H9 (cell line): Measurements from ENCODE around the gene GRB2. TPM values are rescaled to one million over a fixed set of nuclear protein-coding genes. Genes with fewer than 3 reads are reported as not detected.

Experiments used
- DNase-seq: peaks from one replicate; pipeline ENCODE4 v3.0.0-alpha.2; 2017
- H2AFZ ChIP-seq: one replicate; pipeline ENCODE4 v1.6.1; 2013; ENCODE audit warnings: mild to moderate bottlenecking, low read length, control low read depth, moderate library complexity
- H2AK5ac ChIP-seq: 2 replicates; pipeline ENCODE4 v1.6.1; 2013; ENCODE audit warnings: low read length, control low read depth, mixed read lengths; ENCODE audit not compliant: insufficient read length
- H2BK120ac ChIP-seq: one replicate; pipeline ENCODE4 v1.6.1; 2013; ENCODE audit warnings: low read depth, mild to moderate bottlenecking, low read length, control low read depth, inconsistent platforms; ENCODE audit not compliant: poor library complexity, severe bottlenecking
- H2BK12ac ChIP-seq: 2 replicates; pipeline ENCODE4 v1.6.1; 2013; ENCODE audit warnings: low read length, control low read depth, mixed read lengths, low read depth; ENCODE audit not compliant: insufficient read length
- H2BK15ac ChIP-seq: 2 replicates; pipeline ENCODE4 v1.6.1; 2013; ENCODE audit warnings: low read depth, low read length, control low read depth
- H2BK20ac ChIP-seq: one replicate; pipeline ENCODE4 v1.6.1; 2013; ENCODE audit warnings: low read depth, mild to moderate bottlenecking, low read length, control low read depth, inconsistent platforms; ENCODE audit not compliant: poor library complexity, severe bottlenecking
- H2BK5ac ChIP-seq: 2 replicates; pipeline ENCODE4 v1.6.1; 2013; ENCODE audit warnings: low read length, control low read depth, mixed read lengths; ENCODE audit not compliant: insufficient read length
- H3K14ac ChIP-seq: 2 replicates; pipeline ENCODE4 v1.6.1; 2013; ENCODE audit warnings: low read length, control low read depth; ENCODE audit not compliant: insufficient read depth
- H3K18ac ChIP-seq: 2 replicates; pipeline ENCODE4 v1.6.1; 2013; ENCODE audit warnings: low read depth, mild to moderate bottlenecking, mixed read lengths, low read length, control low read depth; ENCODE audit not compliant: insufficient read length
- H3K23ac ChIP-seq: 2 replicates; pipeline ENCODE4 v1.6.1; 2013; ENCODE audit warnings: low read length, control low read depth, mixed read lengths, low read depth; ENCODE audit not compliant: insufficient read length
- H3K23me2 ChIP-seq: 2 replicates; pipeline ENCODE4 v1.6.1; 2013; ENCODE audit warnings: low read depth, mild to moderate bottlenecking, mixed read lengths, low read length, control low read depth; ENCODE audit not compliant: insufficient read length, poor library complexity, severe bottlenecking
- H3K27ac ChIP-seq: 2 replicates; pipeline ENCODE4 v1.5.1; 2013; ENCODE audit warnings: low read length, control low read depth, mixed read lengths, low read depth; ENCODE audit not compliant: insufficient read length
- H3K27me3 ChIP-seq: 2 replicates; pipeline ENCODE4 v1.6.1; 2013; ENCODE audit warnings: low read length, control low read depth, inconsistent platforms; ENCODE audit not compliant: insufficient read depth
- H3K4ac ChIP-seq: 2 replicates; pipeline ENCODE4 v1.6.1; 2013; ENCODE audit warnings: low read depth, mild to moderate bottlenecking, control low read depth, inconsistent platforms, low read length, moderate library complexity
- H3K4me1 ChIP-seq: 2 replicates; pipeline ENCODE4 v1.6.1; 2013; ENCODE audit warnings: low read length, control low read depth, inconsistent platforms; ENCODE audit not compliant: insufficient read depth
- H3K4me2 ChIP-seq: 2 replicates; pipeline ENCODE4 v1.6.1; 2013; ENCODE audit warnings: low read length, control low read depth, mixed read lengths; ENCODE audit not compliant: insufficient read length, insufficient read depth
- H3K56ac ChIP-seq: 2 replicates; pipeline ENCODE4 v1.6.1; 2013; ENCODE audit warnings: low read depth, mild to moderate bottlenecking, mixed read lengths, low read length, control low read depth; ENCODE audit not compliant: insufficient read length
- H3K79me1 ChIP-seq: 2 replicates; pipeline ENCODE4 v1.6.1; 2013; ENCODE audit warnings: low read depth, mild to moderate bottlenecking, moderate library complexity, low read length, control low read depth, inconsistent platforms; ENCODE audit not compliant: insufficient read depth, poor library complexity, severe bottlenecking
- H3K79me2 ChIP-seq: 2 replicates; pipeline ENCODE4 v1.6.1; 2013; ENCODE audit warnings: low read length, control low read depth, inconsistent platforms; ENCODE audit not compliant: insufficient read depth
- H3K9ac ChIP-seq: 2 replicates; pipeline ENCODE4 v1.6.1; 2013; ENCODE audit warnings: low read length, control low read depth, mixed read lengths; ENCODE audit not compliant: insufficient read length; ENCODE audit errors: extremely low read depth
- H3K9me3 ChIP-seq: one replicate; pipeline ENCODE4 v1.6.1; 2013; ENCODE audit warnings: low read depth, low read length, inconsistent platforms; ENCODE audit not compliant: control insufficient read depth
- H3T11ph ChIP-seq: one replicate; pipeline ENCODE4 v1.6.1; 2013; ENCODE audit warnings: mild to moderate bottlenecking, low read length, control low read depth, inconsistent platforms
- H4K20me1 ChIP-seq: one replicate; pipeline ENCODE4 v1.6.1; 2013; ENCODE audit not compliant: control insufficient read depth, insufficient read length, insufficient read depth
- H4K5ac ChIP-seq: 2 replicates; pipeline ENCODE4 v1.6.1; 2013; ENCODE audit warnings: low read depth, mild to moderate bottlenecking, mixed read lengths, low read length, control low read depth; ENCODE audit not compliant: insufficient read length
- H4K8ac ChIP-seq: replicated peaks from 2 replicates; pipeline ENCODE4 v1.6.1; 2013; ENCODE audit warnings: low read length, control low read depth, mixed read lengths, low read depth; ENCODE audit not compliant: insufficient read length
- H4K91ac ChIP-seq: 2 replicates; pipeline ENCODE4 v1.6.1; 2013; ENCODE audit warnings: low read depth, mild to moderate bottlenecking, moderate library complexity, mixed read lengths, low read length, control low read depth; ENCODE audit not compliant: insufficient read length
- H3K27ac Mint-ChIP-seq, 3 experiments: 2 replicates in 2 of 3; 3 replicates in 1 of 3; pipeline ENCODE4 v1.8.0; 2020 to 2021; ENCODE audit warnings: mixed read lengths in 3 of 3, mild to moderate bottlenecking in 1 of 3, moderate library complexity in 1 of 3
- H3K27me3 Mint-ChIP-seq: 2 replicates; pipeline ENCODE4 v1.8.0; 2021; ENCODE audit warnings: low read depth, mild to moderate bottlenecking, moderate library complexity, mixed read lengths
- H3K36me3 Mint-ChIP-seq, 3 experiments: 2 replicates in 2 of 3; 3 replicates in 1 of 3; pipeline ENCODE4 v1.8.0; 2020 to 2021; ENCODE audit warnings: low read depth in 3 of 3, mixed read lengths in 3 of 3; ENCODE audit not compliant: insufficient read depth in 1 of 3
- H3K4me1 Mint-ChIP-seq, 2 experiments: 2 replicates each; pipeline ENCODE4 v1.8.0; 2020; ENCODE audit warnings: mixed read lengths in 2 of 2
- H3K4me3 Mint-ChIP-seq, 2 experiments: 2 replicates in 1 of 2; 3 replicates in 1 of 2; pipeline ENCODE4 v1.8.0; 2020 to 2021; ENCODE audit warnings: mild to moderate bottlenecking in 2 of 2, mixed read lengths in 2 of 2, moderate library complexity in 1 of 2
- H3K9me3 Mint-ChIP-seq, 2 experiments: 2 replicates in 1 of 2; 3 replicates in 1 of 2; pipeline ENCODE4 v1.8.0; 2020; ENCODE audit warnings: mild to moderate bottlenecking in 2 of 2, mixed read lengths in 2 of 2, moderate library complexity in 1 of 2
- CTCF ChIP-seq: fragments of 200-600 bp; sonication (generic); conservative IDR thresholded peaks from 3 replicates; pipeline ENCODE4 v1.8.0; 2021; ENCODE audit warnings: antibody characterized with exemption, mild to moderate bottlenecking
- WGBS: extraction: QIAGEN DNeasy Blood & Tissue Kit; methylation state at CpG from one replicate; pipeline ENCODE4 v1.1.7; 2013; ENCODE audit warnings: missing lambda C conversion rate, low lambda C conversion rate, mixed read lengths; ENCODE audit not compliant: insufficient read length; ENCODE audit errors: extremely low coverage; 5-methylcytosine and 5-hydroxymethylcytosine counted together
- total RNA-seq: library from RNA; stranded (reverse); gene quantifications from 2 replicates; pipeline ENCODE4 v1.2.1, GENCODE V29; 2021

Gene GRB2
- total RNA-seq, 1 experiment from 2014 or later = 91.7 TPM

GRCh38 chr17:75318211-75318610 lies 87.3 kb downstream of the GRB2 start:
- Histone ChIP-seq H3K27me3 (no peaks in the 10 kb centered on the region; the same call in 1 of the 2 replicates), H3K27ac (no peak overlapping the region), H2AK5ac (no peak overlapping the region), H3K14ac (no peak overlapping the region; the same call in 1 of the 2 replicates), H3K79me2 (no peaks in the 10 kb centered on the region), H2BK120ac (no peak overlapping the region), H2BK15ac (no peak overlapping the region), H3K4me2 (no peak overlapping the region), H2BK20ac (no peak overlapping the region), H3K79me1 (no peaks in the 10 kb centered on the region), H4K91ac (no peak overlapping the region), H3K23me2 (no peaks in the 10 kb centered on the region), H4K20me1 (no peaks in the 10 kb centered on the region), H3K23ac (no peak overlapping the region), H2AFZ (no peak overlapping the region), H3K9ac (no peak overlapping the region), H2BK12ac (no peak overlapping the region), H3K18ac (no peak overlapping the region), H4K8ac (no peak overlapping the region), H3K4ac (no peak overlapping the region), H3K4me1 (no peaks in the 10 kb centered on the region), H3T11ph (no peak overlapping the region), H2BK5ac (no peak overlapping the region), H4K5ac (no peak overlapping the region), H3K56ac (no peak overlapping the region), H3K9me3 (no peaks in the 10 kb centered on the region)
- Mint-ChIP-seq H3K27me3 (no peaks in the 10 kb centered on the region), H3K27ac (peak overlapping the region in 2 of 3 experiments; percentile 68 to 91; a peak in 3 of 7 replicates), H3K4me1 (peaks cover 12 to 13% of the 10 kb centered on the region in 2 experiments), H3K4me3 (no peak overlapping the region), H3K36me3 (peaks cover 16 to 36% (median 23%) of the 10 kb centered on the region in 3 experiments; a peak in 6 of 7 replicates), H3K9me3 (no peaks in the 10 kb centered on the region)
- no CpG with 5 or more reads among the region's 10 CpGs for WGBS
- DNase-seq = no peak
- TF ChIP-seq CTCF = no peak
